Endothelial cell of umbilical vein (primary cell): ENCODE data around the gene TMEM121B. TPM values are rescaled to one million over a fixed set of nuclear protein-coding genes. Genes with fewer than 3 reads are reported as not detected.

Experiments used
- BruUV-seq: library from RNA; stranded (reverse); fragments of 400-500 nt; replicated peaks from 2 replicates; lab custom pipeline; 2021; lab: Mats Ljungman, UMichigan
- CTCF ChIA-PET: fragments of 300-600, 350-600 bp; sonication (Branson Sonifier 250); formaldehyde crosslinking; loops from one replicate; lab custom pipeline; 2021; ENCODE audit warnings: antibody characterized with exemption, inconsistent platforms; lab: Charles Lee
- POLR2A ChIA-PET: fragments of 300-600, 350-600 bp; sonication (Branson Sonifier 250); formaldehyde crosslinking; loops from one replicate; lab custom pipeline; 2021; ENCODE audit warnings: antibody characterized with exemption, inconsistent platforms; lab: Charles Lee
- DNase-seq: peaks from one replicate; pipeline ENCODE4 v3.0.0-alpha.2; 2011; ENCODE audit warnings: low read depth, low spot score
- FAIRE-seq: peaks from 2 replicates; lab custom pipeline; 2011; peaks lifted over from hg19 to GRCh38; lab: Jason Lieb, UNC
- H2AFZ ChIP-seq: 2 replicates; pipeline ENCODE4 v1.6.0; 2012; ENCODE audit warnings: low read depth, low read length, control low read depth, inconsistent platforms
- H3K27ac ChIP-seq: 2 replicates; pipeline ENCODE4 v1.5.1; 2011; ENCODE audit warnings: low read depth, mild to moderate bottlenecking, control low read depth, low read length, moderate library complexity; ENCODE audit not compliant: insufficient read depth
- H3K27me3 ChIP-seq, 2 experiments: 2 replicates each; pipeline versions ENCODE4 v1.6.0 to v1.6.1; 2011; ENCODE audit warnings: low read length in 2 of 2, mixed read lengths in 1 of 2; ENCODE audit not compliant: control insufficient read depth in 2 of 2, insufficient read depth in 2 of 2
- H3K36me3 ChIP-seq, 2 experiments: 2 replicates in 1 of 2; 3 replicates in 1 of 2; pipeline ENCODE4 v1.5.1; 2011; ENCODE audit warnings: low read length in 2 of 2, mild to moderate bottlenecking in 1 of 2, moderate library complexity in 1 of 2; ENCODE audit not compliant: control insufficient read depth in 2 of 2, insufficient read depth in 2 of 2; ENCODE audit errors: extremely low read depth in 1 of 2
- H3K4me1 ChIP-seq: 3 replicates; pipeline ENCODE4 v1.5.1; 2011; ENCODE audit warnings: mild to moderate bottlenecking, low read length; ENCODE audit not compliant: control insufficient read depth, insufficient read depth; ENCODE audit errors: extremely low read depth
- H3K4me2 ChIP-seq: 2 replicates; pipeline ENCODE4 v1.6.1; 2011; ENCODE audit warnings: low read length, control low read depth, mixed read lengths; ENCODE audit not compliant: insufficient read depth
- H3K4me3 ChIP-seq, 3 experiments: fragments of 200-600 bp in 1 of 3; sonication (generic), shearing (Covaris generic) in 1 of 3; replicated peaks in 1 of 3; 2 replicates each; pipeline ENCODE4 v1.5.1; 2011 to 2016; ENCODE audit warnings: control low read depth in 3 of 3, low read length in 3 of 3, mild to moderate bottlenecking in 2 of 3, inconsistent platforms in 1 of 3, low read depth in 1 of 3, moderate library complexity in 1 of 3; ENCODE audit not compliant: insufficient read depth in 1 of 3
- H3K79me2 ChIP-seq: 2 replicates; pipeline ENCODE4 v1.6.0; 2012; ENCODE audit warnings: low read length, inconsistent platforms; ENCODE audit not compliant: control insufficient read depth, insufficient read depth
- H3K9ac ChIP-seq: replicated peaks from 2 replicates; pipeline ENCODE3; 2011; ENCODE audit warnings: low read length, control low read depth; ENCODE audit not compliant: insufficient read depth; ENCODE audit errors: extremely low read depth
- H3K9me1 ChIP-seq: replicated peaks from 3 replicates; pipeline ENCODE4 v1.6.0; 2011; ENCODE audit warnings: mild to moderate bottlenecking, low read length; ENCODE audit not compliant: control insufficient read depth, insufficient read depth; ENCODE audit errors: extremely low read depth
- H3K9me3 ChIP-seq: replicated peaks from 2 replicates; pipeline ENCODE4 v1.5.1; 2012; ENCODE audit warnings: low read length, inconsistent platforms; ENCODE audit not compliant: control insufficient read depth, insufficient read depth
- H4K20me1 ChIP-seq: replicated peaks from 2 replicates; pipeline ENCODE3; 2011; ENCODE audit warnings: mild to moderate bottlenecking, low read length; ENCODE audit not compliant: control insufficient read depth, insufficient read depth; ENCODE audit errors: extremely low read depth
- CTCF ChIP-seq, 2 donors: IDR thresholded peaks; 1 replicate in 1 of 2; 2 replicates in 1 of 2; pipeline ENCODE4 v1.5.1; 2011; ENCODE audit warnings: low read length in 2 of 2, mild to moderate bottlenecking in 2 of 2, moderate library complexity in 2 of 2, control low read depth in 1 of 2, inconsistent platforms in 1 of 2, low read depth in 1 of 2; ENCODE audit not compliant: insufficient read depth in 1 of 2; ENCODE audit errors: extremely low read depth in 1 of 2
- EZH2 ChIP-seq: IDR thresholded peaks from 2 replicates; pipeline ENCODE4 v1.6.1; 2012; ENCODE audit warnings: borderline replicate concordance, low read depth, mild to moderate bottlenecking, moderate library complexity, low read length, inconsistent platforms; ENCODE audit not compliant: severe bottlenecking
- FOS ChIP-seq: IDR thresholded peaks from 2 replicates; pipeline ENCODE4 v1.6.1; 2011; ENCODE audit warnings: mild to moderate bottlenecking, low read length, moderate library complexity, borderline replicate concordance; ENCODE audit not compliant: insufficient read depth
- JUN ChIP-seq: IDR thresholded peaks from 2 replicates; pipeline ENCODE4 v1.6.1; 2011; ENCODE audit warnings: borderline replicate concordance, low read depth; ENCODE audit not compliant: insufficient read length, insufficient read depth
- MAX ChIP-seq: IDR thresholded peaks from 2 replicates; pipeline ENCODE4 v1.6.1; 2011; ENCODE audit not compliant: insufficient read depth, insufficient read length
- MYC ChIP-seq: IDR thresholded peaks from one replicate; pipeline ENCODE4 v1.6.1; 2011; ENCODE audit warnings: mild to moderate bottlenecking, low read depth, low read length
- POLR2A ChIP-seq: IDR thresholded peaks from 2 replicates; pipeline ENCODE4 v1.6.1; 2012; ENCODE audit warnings: low read depth, mild to moderate bottlenecking, control low read depth, low read length
- POLR2AphosphoS5 ChIP-seq: IDR thresholded peaks from 2 replicates; pipeline ENCODE4 v1.6.1; 2012; ENCODE audit warnings: low read depth, mild to moderate bottlenecking, control low read depth, low read length, moderate library complexity; ENCODE audit not compliant: insufficient read depth
- dilution Hi-C: fragments of 300-500 bp; cut with MboI; formaldehyde crosslinking; loops from one replicate; pipeline ENCODE4 v1.15.0; 2019; ENCODE audit warnings: low sequenced_read_pairs; ENCODE audit not compliant: extremely low pct_ligation_motif_present
- intact Hi-C: fragments of 100-400 bp; cut with micrococcal nuclease; formaldehyde crosslinking; loops from one replicate; pipeline ENCODE4 v1.10.0; 2022
- polyA plus RNA-seq, 4 experiments: library from polyadenylated mRNA; depleted of rRNA in 3 of 4; stranded (reverse) in 3 of 4; unstranded in 1 of 4; fragments of >200 nt; gene quantifications; 2 replicates each; pipeline versions ENCODE4 v1.2.1 to v1.2.3, GENCODE V29; 2011 to 2012; ENCODE audit warnings: missing spikeins in 1 of 4
- total RNA-seq: library from RNA; stranded (reverse); gene quantifications from 2 replicates; pipeline ENCODE4 v1.2.3, GENCODE V29; 2021

Gene TMEM121B
- total and polyA plus RNA-seq, 2 donors (not counting 3 experiments of a cell fraction or from before 2014, with no cell fraction given) = 0.18 to 0.33 TPM

- Histone ChIP-seq H3K9me1 (no peaks in the 10 kb centered on the region), H3K27ac (no peak overlapping the region), H3K4me3 (no peak overlapping the region), H3K36me3 (no peaks in the 10 kb centered on the region), H3K79me2 (no peaks in the 10 kb centered on the region), H3K9me3 (no peaks in the 10 kb centered on the region), H3K27me3 (peaks cover 25% of the 10 kb centered on the region in 2 experiments), H3K4me1 (peaks cover 6% of the 10 kb centered on the region), H2AFZ (no peak overlapping the region), H3K4me2 (no peak overlapping the region), H4K20me1 (no peaks in the 10 kb centered on the region), H3K9ac (no peak overlapping the region)
- intact Hi-C loops = no loop called here
- POLR2A ChIA-PET = no interaction called here
- TF ChIP-seq POLR2A (no peak), JUN (no peak), FOS (no peak), POLR2AphosphoS5 (no peak), CTCF (IDR thresholded peaks at IDR 0.05; ENCODE audit: extremely low read depth in 1 of 2, insufficient read depth in 1 of 2, low read depth in 1 of 2, low read length in 2 of 2) (no peak), EZH2 (no peak), MAX (no peak), MYC (no peak)
- dilution Hi-C loops = no loop called here
- BruUV-seq = no TSS peak
- no peak for FAIRE-seq
- CTCF ChIA-PET = no interaction called here
- DNase-seq = no peak
Observed at GRCh38 chr22:17117890-17118289, 3.3 kb downstream of the TMEM121B start.
